Right lung (tissue), 5 donors: Measurements from ENCODE around the gene EPB41L4B. TPM values are rescaled to one million over a fixed set of nuclear protein-coding genes. Genes with fewer than 3 reads are reported as not detected.
"Not testable (repeated sequence)": the region's sequence is repeated elsewhere in the genome, so short reads cannot be mapped to it uniquely, and the experiment has no call there.

Experiments used
- DNase-seq, 2 donors: peaks; one replicate each; pipeline ENCODE4 v3.0.0-alpha.2; 2013
- polyA plus RNA-seq, 5 donors: library from polyadenylated mRNA; unstranded; fragments of 120-200 nt; gene quantifications; one replicate each; pipeline versions ENCODE4 v1.2.1 to v1.2.3, GENCODE V29; 2013; ENCODE audit warnings: inconsistent platforms in 1 of 5, low replicate concordance in 1 of 5; ENCODE audit not compliant: insufficient read length in 5 of 5, insufficient read depth in 1 of 5

The EPB41L4B gene
- polyA plus RNA-seq, 5 donors = 11.7 to 15.5 (median 13.2) TPM

- DNase-seq = no peak
These were observed 18.3 kb downstream of the EPB41L4B start for GRCh38 chr9:109302606-109303005.

- DNase-seq = no peak
These were observed 19.8 kb downstream of the EPB41L4B start for GRCh38 chr9:109301012-109301411.

DNA sequence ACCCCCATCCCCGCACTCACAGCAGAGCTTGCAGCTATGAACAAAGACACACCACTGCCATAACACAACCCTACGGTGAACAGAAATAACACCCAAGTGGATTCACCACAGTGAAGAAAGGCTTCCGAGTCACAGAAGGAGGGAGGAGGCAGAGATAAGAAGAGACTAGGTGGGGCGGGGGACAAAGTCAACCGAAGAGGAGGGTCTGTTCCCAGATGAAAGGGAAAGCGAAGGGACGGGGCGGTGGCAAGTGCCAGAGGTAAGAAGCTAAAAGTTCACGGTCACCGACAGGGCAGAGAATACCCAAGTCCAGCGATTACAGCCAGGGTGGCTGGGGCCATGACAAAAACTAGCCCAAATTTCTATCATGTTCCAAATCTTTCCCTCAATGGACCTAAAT is 21.0 kb downstream of the EPB41L4B start:
- no peak for DNase-seq

DNA sequence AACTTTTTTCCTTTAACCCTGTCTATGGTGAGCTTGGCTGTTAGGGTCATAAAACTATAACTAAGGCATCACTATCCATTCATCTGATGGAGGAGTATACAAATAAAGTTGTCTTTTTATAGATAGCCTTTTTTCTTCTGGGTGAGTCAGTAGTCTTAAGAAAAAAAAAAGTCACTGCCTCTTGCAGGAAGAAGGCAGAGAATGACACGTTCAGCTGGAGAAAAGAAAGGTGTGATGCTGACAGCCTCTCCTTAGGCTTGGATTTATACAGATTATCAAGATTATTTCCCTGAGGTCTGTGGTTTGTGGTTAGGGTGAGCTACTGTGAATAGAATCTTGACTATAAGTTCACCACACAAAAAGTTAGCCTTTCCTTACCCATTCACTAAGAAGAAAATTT is 23.0 kb downstream of the EPB41L4B start:
- DNase-seq = no peak

DNA sequence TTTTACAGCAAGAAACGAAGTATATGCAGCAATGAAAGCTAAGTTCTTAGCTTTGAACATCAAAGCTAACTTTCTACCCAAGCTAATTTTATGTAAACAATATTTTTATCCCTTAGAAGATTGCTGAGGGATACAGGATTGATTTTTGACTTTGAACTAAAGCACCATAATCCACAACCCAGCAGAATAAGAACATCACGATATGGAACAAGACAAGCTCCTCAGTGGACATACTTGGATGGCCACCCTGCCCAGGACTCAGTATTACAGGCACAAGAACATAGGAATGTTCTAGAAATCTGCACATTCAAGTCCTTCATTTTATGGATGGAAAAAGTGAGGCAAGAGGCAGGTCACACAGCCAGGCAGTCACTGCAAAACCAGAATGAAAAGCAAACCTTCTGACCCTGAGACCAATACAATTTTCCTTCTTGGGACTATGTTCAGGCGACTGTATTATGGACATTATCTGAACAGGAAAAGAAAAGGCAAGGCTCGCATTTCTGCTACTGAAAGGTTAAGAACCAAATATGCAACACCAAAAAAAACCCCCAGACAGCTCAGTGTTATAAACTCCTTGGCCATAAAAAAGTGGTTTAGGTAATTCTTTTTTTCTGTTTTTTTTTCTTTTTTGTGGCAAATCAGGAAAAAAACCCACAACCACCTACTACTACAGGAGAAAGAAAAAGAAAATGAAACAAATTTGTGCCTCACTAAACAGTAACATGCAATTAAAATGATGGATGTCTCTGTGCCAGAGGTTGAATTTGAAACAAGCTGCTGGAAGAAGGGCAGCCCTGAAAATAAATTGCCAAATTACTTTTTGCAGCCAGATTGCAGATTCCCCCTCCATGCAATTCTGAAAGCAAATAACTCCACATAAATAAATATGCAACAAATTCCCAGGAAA is 25.4 kb downstream of the EPB41L4B start:
- no peak for DNase-seq

GRCh38 chr9:109290385-109290784 is 30.5 kb downstream of the EPB41L4B start:
- DNase-seq = no peak

GRCh38 chr9:109289931-109290330 is 30.9 kb downstream of the EPB41L4B start:
- no peak for DNase-seq

DNA sequence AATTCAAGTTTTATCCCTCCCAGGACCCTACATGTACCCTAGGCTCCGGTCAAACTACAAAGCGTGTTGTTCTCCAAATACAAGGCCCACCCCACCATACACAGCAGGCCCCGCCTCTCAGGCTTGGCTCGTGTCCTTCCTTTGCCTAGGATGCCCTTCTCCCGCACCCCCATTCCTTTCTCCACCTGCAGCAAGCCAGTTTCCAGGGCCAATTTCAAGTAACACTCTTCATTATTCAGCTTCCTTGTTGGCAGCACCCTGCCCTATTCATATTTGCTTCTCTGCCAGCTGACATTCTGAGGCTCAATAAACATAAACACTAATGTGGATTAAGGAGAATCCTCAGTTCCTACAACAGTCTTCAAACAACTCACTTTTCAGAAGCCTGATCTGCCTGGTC is 31.7 kb downstream of the EPB41L4B start:
- DNase-seq = no peak

GRCh38 chr9:109286981-109287380 is 33.9 kb downstream of the EPB41L4B start:
- no peak for DNase-seq

- no peak for DNase-seq
These were observed 34.3 kb downstream of the EPB41L4B start for GRCh38 chr9:109286571-109286977.

DNA sequence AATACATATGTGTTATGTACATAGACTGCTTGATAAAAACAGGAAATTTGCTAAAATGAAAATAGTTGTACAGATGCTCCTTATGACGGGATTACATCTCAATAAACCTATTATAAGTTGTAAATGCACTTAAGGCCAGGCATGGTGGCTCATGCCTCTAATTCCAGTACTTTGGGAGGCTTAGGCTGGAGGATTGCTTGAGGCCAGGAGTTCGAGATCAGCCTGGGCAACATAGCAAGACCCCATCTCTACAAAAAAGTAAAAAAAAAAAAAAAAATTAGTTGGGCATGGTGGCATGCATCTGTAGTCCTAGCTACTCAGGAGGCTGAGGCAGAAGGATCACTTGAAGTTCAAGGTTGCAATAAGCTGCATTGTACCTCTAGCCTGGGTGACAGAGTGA is 37.2 kb downstream of the EPB41L4B start:
- DNase-seq = not testable (repeated sequence)

DNA sequence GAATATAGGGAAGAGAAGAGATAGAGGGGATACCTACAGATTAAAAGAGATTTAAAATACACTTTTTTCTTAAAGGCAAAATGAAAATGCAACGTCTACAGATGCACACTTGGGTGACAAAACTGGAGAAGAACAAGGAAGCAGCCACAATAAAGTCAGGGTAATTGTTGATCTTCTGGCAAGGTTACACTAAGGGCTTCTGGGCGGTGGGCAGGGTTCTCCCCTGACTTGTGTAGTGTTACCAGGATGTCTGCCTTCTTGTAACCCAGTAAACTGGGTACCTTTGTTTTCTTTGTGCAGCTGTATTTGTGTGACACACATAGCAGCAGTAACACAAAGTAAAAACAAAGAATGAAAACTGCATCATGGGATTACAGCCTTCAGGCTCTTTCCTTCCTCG is 37.8 kb downstream of the EPB41L4B start:
- DNase-seq = no peak

DNA sequence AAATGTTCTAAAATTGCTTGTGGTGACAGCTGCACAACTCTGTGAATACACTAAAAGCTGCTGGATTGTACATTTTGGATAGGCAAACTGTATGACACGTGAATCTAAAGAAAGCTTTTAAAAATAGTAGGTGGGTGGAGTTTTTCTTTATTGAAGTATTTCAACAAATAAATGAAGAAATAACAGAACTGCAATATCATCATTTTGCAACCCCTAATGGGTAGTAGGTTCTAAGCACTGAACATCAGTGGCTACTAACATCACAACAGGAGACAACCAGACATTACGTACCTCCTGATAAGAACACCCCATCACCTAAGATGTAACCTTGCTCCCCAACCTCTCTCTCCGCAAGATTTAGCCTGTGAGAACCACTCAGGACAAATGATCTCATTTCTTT is 38.6 kb downstream of the EPB41L4B start:
- DNase-seq = no peak

DNA sequence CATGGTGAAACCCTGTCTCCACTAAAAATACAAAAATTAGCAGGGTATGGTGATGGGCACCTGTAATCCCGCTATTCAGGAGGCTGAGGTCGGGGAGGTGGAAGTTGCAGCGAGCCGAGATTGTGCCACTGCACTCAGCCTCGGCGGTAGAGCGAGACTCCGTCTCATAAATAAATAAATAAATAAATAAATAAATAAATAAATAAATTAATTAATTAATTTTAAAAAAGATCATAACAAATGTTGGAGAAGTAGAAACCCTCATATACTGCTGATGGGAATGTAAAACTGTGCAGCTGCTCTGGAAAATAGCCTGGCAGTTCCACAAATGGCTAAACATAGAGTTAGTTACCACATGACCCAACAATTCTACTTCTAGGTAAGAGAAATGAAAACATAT is 39.3 kb downstream of the EPB41L4B start:
- DNase-seq = no peak

GRCh38 chr9:109278848-109279247 is 42.0 kb downstream of the EPB41L4B start:
- DNase-seq = no peak

DNA sequence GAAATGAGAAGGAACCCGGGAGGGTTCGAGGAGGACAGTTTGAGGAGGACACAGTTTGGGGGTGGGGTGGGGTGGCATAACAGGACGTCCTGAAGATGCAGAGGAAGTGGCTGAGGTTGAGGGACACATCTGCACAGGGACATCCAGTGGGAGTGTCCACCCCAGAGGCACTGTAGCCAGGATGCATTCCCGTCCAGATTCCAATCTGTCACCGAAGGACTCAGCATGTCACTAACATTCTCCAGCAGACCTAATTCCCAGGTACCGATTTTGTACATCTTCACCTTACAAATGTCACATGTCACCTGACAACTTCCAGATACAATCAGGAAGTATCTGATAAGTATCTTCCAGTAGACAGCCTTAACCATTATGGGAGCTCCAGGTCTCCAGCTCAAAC is 42.6 kb downstream of the EPB41L4B start:
- no peak for DNase-seq

DNA sequence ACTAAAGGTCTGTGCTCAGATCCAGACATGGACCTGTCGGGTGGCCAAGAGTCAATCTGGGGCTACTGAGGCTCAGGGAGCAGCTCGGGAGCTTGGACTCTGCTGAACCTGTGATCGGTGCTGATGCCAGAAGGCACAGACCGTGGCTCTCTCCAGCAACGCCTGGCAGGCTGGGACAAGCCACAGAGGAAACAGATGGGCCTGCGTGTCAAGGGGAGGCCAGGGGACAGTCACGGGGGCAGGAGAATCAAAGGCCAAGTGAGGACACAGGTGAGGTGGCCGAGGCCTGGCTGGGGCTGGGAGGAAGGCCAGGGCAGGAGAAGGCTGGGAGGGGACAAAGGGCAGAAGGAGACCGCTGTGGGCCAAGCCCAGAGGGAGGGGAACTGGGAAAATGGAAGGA is 43.4 kb downstream of the EPB41L4B start:
- no peak for DNase-seq

DNA sequence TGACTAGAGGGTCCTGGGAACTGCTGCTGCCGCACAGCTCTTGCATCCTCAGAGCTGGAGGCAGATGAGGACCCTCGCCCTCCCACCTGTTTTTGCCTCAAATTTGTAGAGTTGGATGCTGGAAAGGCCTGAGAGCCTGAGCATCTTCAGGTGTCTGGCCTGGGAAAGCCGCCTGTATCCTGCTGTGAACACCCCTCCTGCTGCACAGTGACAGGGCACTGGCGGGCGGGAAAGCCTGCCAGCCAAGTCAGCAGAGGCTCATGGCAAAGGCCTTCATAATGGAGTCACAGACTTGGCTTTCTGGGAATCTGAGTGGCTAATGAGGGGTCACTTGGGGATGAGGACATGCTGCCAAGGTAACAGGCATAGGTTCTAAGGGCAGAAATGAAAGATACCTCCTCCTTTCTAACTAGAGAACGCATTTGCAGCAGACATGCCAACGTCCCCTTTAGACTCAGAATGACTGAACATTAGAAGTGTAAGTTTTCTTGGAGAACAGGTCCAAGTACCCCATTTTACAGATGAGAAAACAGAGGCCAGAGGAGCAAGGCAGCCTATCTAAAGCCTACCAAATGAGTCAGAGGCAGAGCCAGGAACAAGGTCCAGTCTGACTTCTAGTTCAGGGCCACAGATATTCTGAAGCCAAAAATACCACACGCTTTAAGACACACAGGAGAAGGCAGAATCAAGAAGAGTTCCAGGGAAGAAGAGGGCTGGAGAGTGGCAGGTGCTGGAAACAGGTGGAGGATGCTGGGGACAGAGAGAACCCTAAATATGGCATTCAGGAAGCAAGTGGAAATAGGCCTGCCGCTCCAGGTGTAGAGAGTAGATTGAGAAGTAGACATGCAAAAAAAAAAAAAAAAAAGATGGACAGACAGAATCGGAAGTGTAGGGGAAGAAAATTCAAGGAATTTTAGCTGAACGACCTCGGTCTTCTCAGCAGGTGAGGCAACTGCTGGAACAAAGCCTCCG is 44.1 kb downstream of the EPB41L4B start:
- DNase-seq = no peak

DNA sequence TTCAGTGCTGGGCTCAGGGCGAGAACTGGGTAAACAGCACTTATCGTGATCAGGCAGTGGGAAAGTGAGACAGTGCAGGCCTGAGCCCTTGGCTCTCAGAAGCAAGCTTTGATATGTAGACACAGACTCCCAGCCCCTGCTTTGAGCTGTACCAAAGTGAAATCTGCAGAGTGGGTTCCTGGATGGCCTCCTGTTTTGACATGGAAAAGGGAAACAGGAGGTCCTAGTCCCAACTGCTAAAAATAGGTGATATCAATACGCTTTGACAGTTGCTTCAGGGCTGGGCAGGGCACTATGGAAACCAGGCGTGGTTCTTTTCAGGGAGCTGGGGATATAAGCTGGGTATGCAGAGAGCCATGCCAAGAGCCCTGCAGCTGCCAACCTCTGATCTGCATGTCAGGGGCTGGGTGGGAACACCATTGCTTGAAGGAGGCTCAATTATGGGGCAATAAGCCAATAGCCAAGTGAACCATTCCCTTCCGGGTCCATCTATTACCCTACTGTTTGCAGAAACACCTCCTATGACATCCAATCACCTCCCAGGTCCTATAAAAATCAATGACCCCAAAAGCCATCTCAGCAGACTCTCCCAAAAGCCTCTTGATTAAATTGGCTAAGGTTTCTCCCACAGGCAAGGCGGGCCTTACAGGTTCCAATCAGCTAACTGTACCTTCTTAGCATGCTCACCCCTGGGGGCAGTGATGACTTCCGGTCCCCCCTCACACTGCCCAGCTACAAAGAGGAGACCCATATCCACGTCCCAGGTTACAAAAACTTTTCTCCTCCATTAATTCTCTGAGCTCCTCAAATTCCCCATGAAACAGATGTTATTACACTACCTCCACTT is 45.8 kb downstream of the EPB41L4B start:
- no peak for DNase-seq

DNA sequence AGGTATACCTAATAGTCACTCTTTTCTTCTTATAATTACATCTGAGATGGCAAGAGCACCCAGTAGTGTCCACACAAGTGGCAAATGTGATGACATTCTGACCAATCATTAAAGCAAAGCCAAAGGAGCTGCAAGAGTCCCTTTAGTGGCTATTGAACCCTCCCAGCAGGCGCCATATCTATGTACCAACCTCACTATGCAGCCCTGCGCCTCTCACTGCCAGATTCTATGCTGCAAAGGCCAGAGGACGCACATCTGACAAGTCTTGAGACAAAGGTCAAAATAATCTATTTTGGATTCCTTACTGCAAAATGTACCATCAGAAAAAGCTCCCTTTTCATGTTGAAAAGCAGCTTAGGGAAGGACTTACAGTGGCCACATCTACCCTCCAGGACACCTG is 47.0 kb downstream of the EPB41L4B start:
- no peak for DNase-seq

DNA sequence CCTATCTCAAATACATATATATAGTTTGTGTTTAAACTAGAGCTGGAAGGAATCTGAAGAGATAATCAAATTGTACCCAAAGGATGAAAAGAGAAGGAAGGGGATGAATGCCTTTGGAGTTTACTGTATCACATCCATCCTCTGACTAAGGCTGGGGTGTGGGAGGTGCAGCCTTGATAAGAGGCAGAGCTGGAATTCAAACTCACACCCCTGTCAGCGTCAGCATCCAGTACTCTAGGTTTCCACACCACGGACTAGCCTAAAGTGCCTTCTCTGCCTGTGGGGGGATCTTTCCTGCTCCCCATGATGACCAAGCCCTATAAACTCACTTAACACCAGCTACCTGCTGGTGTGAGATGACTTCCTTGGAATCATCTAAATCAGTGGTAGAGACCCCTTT is 48.1 kb downstream of the EPB41L4B start:
- DNase-seq = no peak

DNA sequence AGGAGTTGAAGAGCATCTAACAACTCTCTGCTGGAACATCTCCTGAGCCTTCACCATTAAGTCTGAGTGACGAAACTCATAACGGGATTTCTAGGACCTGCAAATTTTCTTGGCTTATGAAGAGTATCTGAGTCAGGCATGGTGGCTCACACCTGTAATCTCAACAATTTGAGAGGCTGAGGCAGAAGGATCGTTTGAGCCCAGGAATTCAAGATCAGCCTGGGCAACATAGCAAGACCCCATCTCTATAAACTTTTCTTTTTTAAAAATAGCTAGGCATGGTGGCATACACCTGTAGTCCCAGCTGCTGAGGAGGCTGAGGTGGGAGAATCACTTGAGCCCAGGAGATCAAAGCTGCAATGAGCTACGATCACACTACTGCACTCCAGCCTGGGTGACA is 48.8 kb downstream of the EPB41L4B start:
- DNase-seq = no peak
